ENCODE measurements around the gene SHF.

Gene SHF

DNA sequence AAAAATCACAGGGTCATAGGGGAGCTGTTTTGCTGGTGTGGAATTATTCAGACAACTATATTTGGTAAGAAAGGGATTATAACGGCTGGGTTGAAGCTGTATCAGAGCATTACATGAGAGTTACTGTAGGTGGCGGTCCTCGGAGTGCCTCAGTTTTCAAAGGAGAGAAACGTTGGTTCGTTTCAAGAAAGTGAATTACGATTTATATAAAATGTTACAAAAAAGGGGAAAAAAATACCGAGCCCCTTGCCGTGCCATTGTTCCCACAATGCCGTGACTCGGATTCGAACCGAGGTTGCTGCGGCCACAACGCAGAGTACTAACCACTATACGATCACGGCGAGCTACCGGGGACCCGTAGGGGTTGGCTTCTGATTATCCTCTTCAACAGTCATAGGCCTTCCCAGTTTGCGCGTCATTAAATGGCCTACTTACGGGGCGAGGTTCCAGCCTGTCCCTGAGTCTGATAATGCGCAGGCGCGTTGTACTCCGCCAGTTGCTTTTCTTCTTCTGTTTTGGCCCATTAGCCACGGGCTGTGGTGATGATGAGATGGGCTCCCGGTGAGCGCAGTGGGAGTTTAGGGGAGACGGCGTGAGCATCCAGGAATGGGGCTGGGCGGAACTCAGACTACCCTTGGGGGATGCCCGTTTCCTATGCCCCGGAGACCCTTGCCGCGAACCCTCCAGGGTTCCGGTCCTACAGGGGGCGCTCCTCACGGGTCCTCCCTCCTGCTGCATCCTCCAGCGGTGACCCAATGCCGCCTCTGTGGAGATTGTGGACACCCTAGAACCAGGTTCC, 10.8 kb upstream of the SHF start (continued):
- TF ChIP-seq KLF16 (tag by site-specific recombination; IDR thresholded peaks at IDR 0.05) (peak; percentile 32; the same call in 1 of the 2 replicates), GLIS1 (tag by site-specific recombination; IDR thresholded peaks at IDR 0.05) (peak; percentile 54; the same call in 1 of the 2 replicates), ZNF132 (tag by site-specific recombination; IDR thresholded peaks at IDR 0.05; ENCODE audit: borderline replicate concordance) (no peak), ZBTB7A (tag by site-specific recombination; IDR thresholded peaks at IDR 0.05; ENCODE audit: low read depth) (peak; percentile 48; the same call in 1 of the 2 replicates), ZNF221 (tag by site-specific recombination; IDR thresholded peaks at IDR 0.05; ENCODE audit: borderline replicate concordance) (no peak), ZNF585B (tag by site-specific recombination; IDR thresholded peaks at IDR 0.05) (no peak), KLF1 (tag by site-specific recombination; IDR thresholded peaks at IDR 0.05) (no peak; the same call in 1 of the 2 replicates), IKZF3 (tag by site-specific recombination; IDR thresholded peaks at IDR 0.05) (0 out of 2 replicates have a peak, but pooled peaks have one; percentile 40), KLF8 (tag by site-specific recombination; IDR thresholded peaks at IDR 0.05) (peak; percentile 36; the same call in 1 of the 2 replicates), ZNF548 (tag by site-specific recombination; IDR thresholded peaks at IDR 0.05) (no peak), ZSCAN30 (tag by site-specific recombination; IDR thresholded peaks at IDR 0.05) (peak; percentile 89)
- TF ChIP-seq, protein P1, sequence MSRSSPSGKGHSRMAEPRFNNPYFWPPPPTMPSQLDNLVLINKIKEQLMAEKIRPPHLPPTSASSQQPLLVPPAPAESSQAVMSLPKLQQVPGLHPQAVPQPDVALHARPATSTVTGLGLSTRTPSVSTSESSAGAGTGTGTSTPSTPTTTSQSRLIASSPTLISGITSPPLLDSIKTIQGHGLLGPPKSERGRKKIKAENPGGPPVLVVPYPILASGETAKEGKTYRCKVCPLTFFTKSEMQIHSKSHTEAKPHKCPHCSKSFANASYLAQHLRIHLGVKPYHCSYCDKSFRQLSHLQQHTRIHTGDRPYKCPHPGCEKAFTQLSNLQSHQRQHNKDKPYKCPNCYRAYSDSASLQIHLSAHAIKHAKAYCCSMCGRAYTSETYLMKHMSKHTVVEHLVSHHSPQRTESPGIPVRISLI (tag by site-specific recombination; IDR thresholded peaks at IDR 0.05): 0 out of 2 replicates have a peak, but pooled peaks have one; percentile 61
- TF ChIP-seq, protein P2, sequence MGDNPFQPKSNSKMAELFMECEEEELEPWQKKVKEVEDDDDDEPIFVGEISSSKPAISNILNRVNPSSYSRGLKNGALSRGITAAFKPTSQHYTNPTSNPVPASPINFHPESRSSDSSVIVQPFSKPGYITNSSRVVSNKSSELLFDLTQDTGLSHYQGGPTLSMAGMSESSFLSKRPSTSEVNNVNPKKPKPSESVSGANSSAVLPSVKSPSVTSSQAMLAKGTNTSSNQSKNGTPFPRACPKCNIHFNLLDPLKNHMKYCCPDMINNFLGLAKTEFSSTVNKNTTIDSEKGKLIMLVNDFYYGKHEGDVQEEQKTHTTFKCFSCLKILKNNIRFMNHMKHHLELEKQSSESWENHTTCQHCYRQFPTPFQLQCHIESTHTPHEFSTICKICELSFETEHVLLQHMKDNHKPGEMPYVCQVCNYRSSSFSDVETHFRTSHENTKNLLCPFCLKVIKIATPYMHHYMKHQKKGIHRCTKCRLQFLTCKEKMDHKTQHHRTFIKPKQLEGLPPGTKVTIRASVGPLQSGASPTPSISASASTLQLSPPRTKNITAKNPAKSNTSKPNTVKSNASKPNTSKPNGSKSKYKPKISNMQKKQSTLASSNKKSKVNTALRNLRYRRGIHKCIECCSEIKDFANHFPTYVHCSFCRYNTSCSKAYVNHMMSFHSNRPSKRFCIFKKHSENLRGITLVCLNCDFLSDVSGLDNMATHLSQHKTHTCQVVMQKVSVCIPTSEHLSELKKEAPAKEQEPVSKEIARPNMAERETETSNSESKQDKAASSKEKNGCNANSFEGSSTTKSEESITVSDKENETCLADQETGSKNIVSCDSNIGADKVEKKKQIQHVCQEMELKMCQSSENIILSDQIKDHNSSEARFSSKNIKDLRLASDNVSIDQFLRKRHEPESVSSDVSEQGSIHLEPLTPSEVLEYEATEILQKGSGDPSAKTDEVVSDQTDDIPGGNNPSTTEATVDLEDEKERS (tag by site-specific recombination; IDR thresholded peaks at IDR 0.05): 0 out of 2 replicates have a peak, but pooled peaks have one; percentile 16

DNA sequence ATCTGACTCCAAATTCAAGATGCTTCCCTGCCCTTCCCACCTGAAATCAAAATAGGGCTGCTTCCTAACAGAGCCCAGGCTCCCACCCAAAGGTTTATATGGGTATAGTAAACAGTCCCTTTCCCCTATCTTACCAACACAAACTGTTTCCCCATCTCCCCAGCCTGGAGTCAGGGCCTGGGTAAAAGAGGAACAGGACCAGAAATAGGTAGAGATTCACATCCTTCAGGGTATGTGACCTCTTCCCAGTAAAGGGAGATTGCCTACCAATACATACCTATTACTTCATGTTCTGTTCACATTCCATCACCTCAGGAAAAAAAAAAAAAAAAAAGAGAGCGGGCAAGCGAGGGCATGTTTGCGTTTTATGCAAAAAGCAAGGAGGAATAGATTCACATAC, 9.7 kb upstream of the SHF start:
- POLR2A ChIA-PET: interaction anchor here (1.0 to 2.2 kb wide), 3 partner anchors 10 to 205 kb away, joined by 4 to 11 read pairs (median 7); partner anchors contain the start of gene SHF
- H3K27ac ChIP-seq (ENCODE audit: extremely low read depth, low read depth, low read length): no peak overlapping the region
- CTCF ChIA-PET: interaction anchor here (0.6 to 2.2 kb wide), 10 partner anchors 21 to 1932 kb away, joined by 3 to 12 read pairs (median 6); no protein-coding TSS in a partner anchor
- H3K4me1 ChIP-seq (ENCODE audit: control insufficient read depth, insufficient read depth, low read length): no peaks in the 10 kb centered on the region
- no peaks in the 10 kb centered on the region for H3K9me3 ChIP-seq (ENCODE audit: control insufficient read depth, insufficient read depth, low read depth, low read length)
- no peaks in the 10 kb centered on the region for H3K36me3 ChIP-seq (ENCODE audit: control insufficient read depth in 2 of 2, insufficient read depth in 1 of 2, low read length in 2 of 2)
- H3K4me3 ChIP-seq (ENCODE audit: low read depth, low read length): no peak overlapping the region
- TF ChIP-seq ZBTB48 (tag by site-specific recombination; IDR thresholded peaks at IDR 0.05) (no peak), WT1 (tag by site-specific recombination; IDR thresholded peaks at IDR 0.05) (no peak), ZNF514 (tag by site-specific recombination; IDR thresholded peaks at IDR 0.05) (no peak), ZNF155 (tag by site-specific recombination; IDR thresholded peaks at IDR 0.05) (no peak), SETDB1 (IDR thresholded peaks at IDR 0.05; ENCODE audit: insufficient read length, low read length) (no peak), KLF7 (tag by site-specific recombination; IDR thresholded peaks at IDR 0.05; ENCODE audit: borderline replicate concordance) (no peak), ZNF621 (tag by site-specific recombination; IDR thresholded peaks at IDR 0.05) (no peak), KLF16 (tag by site-specific recombination; IDR thresholded peaks at IDR 0.05) (no peak), ZNF133 (tag by site-specific recombination; IDR thresholded peaks at IDR 0.05) (no peak), ZNF530 (tag by site-specific recombination; IDR thresholded peaks at IDR 0.05; ENCODE audit: low read depth) (no peak), ZNF426 (tag by site-specific recombination; IDR thresholded peaks at IDR 0.05) (no peak), OVOL3 (tag by site-specific recombination; IDR thresholded peaks at IDR 0.05) (no peak), IKZF3 (tag by site-specific recombination; IDR thresholded peaks at IDR 0.05) (no peak)
- TF ChIP-seq, protein P3, sequence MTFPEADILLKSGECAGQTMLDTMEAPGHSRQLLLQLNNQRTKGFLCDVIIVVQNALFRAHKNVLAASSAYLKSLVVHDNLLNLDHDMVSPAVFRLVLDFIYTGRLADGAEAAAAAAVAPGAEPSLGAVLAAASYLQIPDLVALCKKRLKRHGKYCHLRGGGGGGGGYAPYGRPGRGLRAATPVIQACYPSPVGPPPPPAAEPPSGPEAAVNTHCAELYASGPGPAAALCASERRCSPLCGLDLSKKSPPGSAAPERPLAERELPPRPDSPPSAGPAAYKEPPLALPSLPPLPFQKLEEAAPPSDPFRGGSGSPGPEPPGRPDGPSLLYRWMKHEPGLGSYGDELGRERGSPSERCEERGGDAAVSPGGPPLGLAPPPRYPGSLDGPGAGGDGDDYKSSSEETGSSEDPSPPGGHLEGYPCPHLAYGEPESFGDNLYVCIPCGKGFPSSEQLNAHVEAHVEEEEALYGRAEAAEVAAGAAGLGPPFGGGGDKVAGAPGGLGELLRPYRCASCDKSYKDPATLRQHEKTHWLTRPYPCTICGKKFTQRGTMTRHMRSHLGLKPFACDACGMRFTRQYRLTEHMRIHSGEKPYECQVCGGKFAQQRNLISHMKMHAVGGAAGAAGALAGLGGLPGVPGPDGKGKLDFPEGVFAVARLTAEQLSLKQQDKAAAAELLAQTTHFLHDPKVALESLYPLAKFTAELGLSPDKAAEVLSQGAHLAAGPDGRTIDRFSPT (tag by site-specific recombination; IDR thresholded peaks at IDR 0.05): no peak
- TF ChIP-seq, protein P4, sequence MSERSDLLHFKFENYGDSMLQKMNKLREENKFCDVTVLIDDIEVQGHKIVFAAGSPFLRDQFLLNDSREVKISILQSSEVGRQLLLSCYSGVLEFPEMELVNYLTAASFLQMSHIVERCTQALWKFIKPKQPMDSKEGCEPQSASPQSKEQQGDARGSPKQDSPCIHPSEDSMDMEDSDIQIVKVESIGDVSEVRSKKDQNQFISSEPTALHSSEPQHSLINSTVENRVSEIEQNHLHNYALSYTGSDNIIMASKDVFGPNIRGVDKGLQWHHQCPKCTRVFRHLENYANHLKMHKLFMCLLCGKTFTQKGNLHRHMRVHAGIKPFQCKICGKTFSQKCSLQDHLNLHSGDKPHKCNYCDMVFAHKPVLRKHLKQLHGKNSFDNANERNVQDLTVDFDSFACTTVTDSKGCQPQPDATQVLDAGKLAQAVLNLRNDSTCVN (tag by site-specific recombination; optimal IDR thresholded peaks at IDR 0.05): no peak
- TF ChIP-seq, protein P5, sequence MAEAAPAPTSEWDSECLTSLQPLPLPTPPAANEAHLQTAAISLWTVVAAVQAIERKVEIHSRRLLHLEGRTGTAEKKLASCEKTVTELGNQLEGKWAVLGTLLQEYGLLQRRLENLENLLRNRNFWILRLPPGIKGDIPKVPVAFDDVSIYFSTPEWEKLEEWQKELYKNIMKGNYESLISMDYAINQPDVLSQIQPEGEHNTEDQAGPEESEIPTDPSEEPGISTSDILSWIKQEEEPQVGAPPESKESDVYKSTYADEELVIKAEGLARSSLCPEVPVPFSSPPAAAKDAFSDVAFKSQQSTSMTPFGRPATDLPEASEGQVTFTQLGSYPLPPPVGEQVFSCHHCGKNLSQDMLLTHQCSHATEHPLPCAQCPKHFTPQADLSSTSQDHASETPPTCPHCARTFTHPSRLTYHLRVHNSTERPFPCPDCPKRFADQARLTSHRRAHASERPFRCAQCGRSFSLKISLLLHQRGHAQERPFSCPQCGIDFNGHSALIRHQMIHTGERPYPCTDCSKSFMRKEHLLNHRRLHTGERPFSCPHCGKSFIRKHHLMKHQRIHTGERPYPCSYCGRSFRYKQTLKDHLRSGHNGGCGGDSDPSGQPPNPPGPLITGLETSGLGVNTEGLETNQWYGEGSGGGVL (tag by site-specific recombination; IDR thresholded peaks at IDR 0.05): no peak
